Ovary (tissue), 9 donors: ENCODE measurements around the gene FARS2. TPM values are rescaled to one million over a fixed set of nuclear protein-coding genes. Genes with fewer than 3 reads are reported as not detected.

Experiments used
- DNase-seq, 5 donors: peaks; one replicate each; pipeline ENCODE4 v3.0.0-alpha.2; 2019 to 2020
- H3K27ac ChIP-seq, 2 donors: fragments of 200-600 bp; one replicate each; pipeline versions ENCODE4 v1.5.1 to v1.8.0; 2019 to 2022
- H3K27me3 ChIP-seq: fragments of 200-600 bp; one replicate; pipeline ENCODE4 v1.8.0; 2022
- H3K36me3 ChIP-seq: fragments of 200-600 bp; sonication (generic); one replicate; pipeline ENCODE4 v1.5.1; 2019
- H3K4me1 ChIP-seq: one replicate; pipeline ENCODE4 v1.8.1; 2013; ENCODE audit warnings: mild to moderate bottlenecking, moderate library complexity; ENCODE audit not compliant: insufficient read depth
- H3K4me3 ChIP-seq: fragments of 200-600 bp; sonication (generic); one replicate; pipeline ENCODE4 v1.5.1; 2017
- H3K9me3 ChIP-seq, 2 donors: fragments of 200-600 bp in 1 of 2; sonication (generic) in 1 of 2; one replicate each; pipeline versions ENCODE4 v1.5.1 to v1.8.1; 2013 to 2019; ENCODE audit warnings: mild to moderate bottlenecking in 1 of 2, moderate library complexity in 1 of 2
- CTCF ChIP-seq, 3 donors: fragments of 450-650 bp in 2 of 3; fragments of 200-600 bp in 1 of 3; IDR thresholded peaks; one replicate each; pipeline versions ENCODE4 v1.5.1 to v1.8.0; 2016 to 2022; ENCODE audit warnings: antibody characterized with exemption in 3 of 3, mild to moderate bottlenecking in 1 of 3
- EP300 ChIP-seq: sonication (generic); formaldehyde crosslinking; IDR thresholded peaks from one replicate; pipeline ENCODE4 v1.6.1; 2017; ENCODE audit warnings: antibody characterized with exemption
- POLR2A ChIP-seq: fragments of 450-650 bp; IDR thresholded peaks from one replicate; pipeline ENCODE4 v1.6.1; 2017; ENCODE audit warnings: antibody characterized with exemption, mild to moderate bottlenecking, moderate library complexity
- WGBS, 3 donors: extraction: QIAGEN DNeasy Blood & Tissue Kit in 1 of 3; methylation state at CpG; one replicate each; pipeline versions ENCODE4 v1.1.5 to v1.1.7; 2013 to 2017; 5-methylcytosine and 5-hydroxymethylcytosine counted together
- intact Hi-C, 4 donors: fragments of 100-400 bp; cut with DNase I; formaldehyde crosslinking; loops; one replicate each; pipeline versions ENCODE4 v1.11.0 to v1.15.1; 2022 to 2023
- polyA plus RNA-seq, 2 donors: library from polyadenylated mRNA; stranded (reverse); fragments of 200-250 nt in 1 of 2; fragments of 350-450 nt in 1 of 2; fragmentation: Illumina TruSeq in 1 of 2; extraction: RNeasy Lipid Tissue Mini Kit (QIAGEN cat#74804) in 1 of 2; gene quantifications; one replicate each; pipeline ENCODE4 v1.2.3, GENCODE V29; 2013 to 2014
- total RNA-seq, 7 donors: library from RNA; depleted of rRNA in 2 of 7; stranded (reverse); fragments of >200 nt in 2 of 7; fragmentation: NEBNext Ultra II Directional in 3 of 7; extraction: Animal tissue kit (Norgen Biotek cat#: 25700) in 3 of 7; gene quantifications; one replicate each; pipeline versions ENCODE4 v1.1.0 to v1.2.4, GENCODE V29; 2016 to 2023
- donor health status: DM: no; HTN: no; CAD: no; lungs with moderate emphysema.
- donor health status: DM: no; HTN: no; CAD: no.
- donor health status: Bipolar disorder and iron deficiency.
- donor health status: DM: yes; HTN: yes; CAD: no.
- donor health status: DM: no; HTN: no; CAD: no.
- donor health status: DM: yes; HTN: yes; CAD: no.

The FARS2 gene
- total and polyA plus RNA-seq, 9 donors, result 9.2 to 17.5 (median 11.0) TPM

- Histone ChIP-seq H3K36me3 (no peaks in the 10 kb centered on the region), H3K27ac (no peak overlapping the region)
- WGBS, 3 donors, result 87 to 95% (median 90%) methylated on average over 3 of the region's 3 CpGs
Measured at GRCh38 chr6:5277589-5277988, 16.3 kb downstream of the FARS2 start.

DNA sequence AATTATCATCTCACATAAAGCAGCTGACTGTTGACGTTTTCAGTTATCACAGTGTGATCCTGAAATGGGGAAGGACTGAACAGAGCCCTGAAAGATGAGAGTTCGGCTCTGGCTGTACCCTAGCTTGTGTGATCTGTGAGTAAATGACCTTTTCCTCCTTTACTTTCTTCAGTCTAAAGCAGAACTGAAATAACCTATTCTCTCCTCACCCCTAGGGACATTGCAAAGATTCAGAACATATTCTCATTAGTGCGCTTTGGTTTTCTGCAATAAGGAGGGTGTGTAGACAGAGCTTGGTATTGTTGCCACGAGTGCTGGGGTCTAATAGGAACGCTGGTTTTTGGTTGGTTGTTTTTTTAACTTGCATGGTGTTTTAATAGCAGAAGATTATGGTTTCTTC is 16.7 kb downstream of the FARS2 start:
- Histone ChIP-seq H3K9me3 (no peaks in the 10 kb centered on the region), H3K27me3 (no peaks in the 10 kb centered on the region), H3K27ac (no peak overlapping the region), H3K4me1 (no peaks in the 10 kb centered on the region), H3K4me3 (no peak overlapping the region), H3K36me3 (no peaks in the 10 kb centered on the region)
- TF ChIP-seq POLR2A (no peak), EP300 (no peak), CTCF (IDR thresholded peaks at IDR 0.05) (no peak)
- DNase-seq, result no peak
- 87 to 91% (median 88%) methylated on average over 5 of the region's 5 CpGs for WGBS, 3 donors
- intact Hi-C loops, result no loop called here

More at GRCh38 chr6:5277589-5277988, 16.3 kb downstream of the FARS2 start:
- TF ChIP-seq EP300, result no peak
- TF ChIP-seq POLR2A, result no peak
- no peak for TF ChIP-seq CTCF (IDR thresholded peaks at IDR 0.05)
- H3K4me1 ChIP-seq, result no peaks in the 10 kb centered on the region
- H3K4me3 ChIP-seq, result no peak overlapping the region
- H3K9me3 ChIP-seq, result no peaks in the 10 kb centered on the region
- intact Hi-C loops, result no loop called here
- H3K27me3 ChIP-seq, result no peaks in the 10 kb centered on the region
- DNase-seq, result no peak

DNA sequence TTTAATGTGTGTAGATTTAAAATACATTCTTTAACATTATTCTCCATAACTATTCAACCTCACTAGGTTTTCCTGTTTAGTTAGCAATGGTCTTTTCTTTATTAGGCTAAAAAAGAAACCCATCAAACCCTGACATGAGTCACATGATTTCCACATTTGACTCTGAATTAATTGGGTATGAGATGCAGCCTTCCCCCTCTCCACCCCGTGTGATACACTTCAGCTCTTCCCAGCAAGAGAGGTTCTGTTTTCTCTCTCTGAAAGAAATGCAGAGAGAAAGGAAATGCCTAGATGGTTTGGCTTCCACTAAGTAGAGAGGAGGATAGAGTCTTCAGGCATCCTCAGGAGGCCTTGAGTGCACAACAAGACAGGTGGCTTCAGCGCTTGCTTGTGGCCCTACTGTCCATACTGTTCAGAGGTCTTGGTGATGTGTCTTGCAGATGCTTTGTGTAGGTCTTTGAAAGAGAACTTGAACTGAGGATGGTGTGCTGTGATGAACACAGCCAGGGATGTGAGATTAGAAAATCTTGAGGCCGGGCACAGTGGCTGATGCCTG is 17.3 kb downstream of the FARS2 start:
- TF ChIP-seq EP300 (no peak), POLR2A (no peak), CTCF (IDR thresholded peaks at IDR 0.05) (no peak)
- Histone ChIP-seq H3K4me1 (no peaks in the 10 kb centered on the region), H3K9me3 (no peaks in the 10 kb centered on the region), H3K36me3 (no peaks in the 10 kb centered on the region), H3K27me3 (no peaks in the 10 kb centered on the region), H3K4me3 (no peak overlapping the region), H3K27ac (no peak overlapping the region)
- DNase-seq, result no peak
- intact Hi-C loops, result no loop called here
- 86 to 95% (median 94%) methylated on average over 3 of the region's 3 CpGs for WGBS, 3 donors

DNA sequence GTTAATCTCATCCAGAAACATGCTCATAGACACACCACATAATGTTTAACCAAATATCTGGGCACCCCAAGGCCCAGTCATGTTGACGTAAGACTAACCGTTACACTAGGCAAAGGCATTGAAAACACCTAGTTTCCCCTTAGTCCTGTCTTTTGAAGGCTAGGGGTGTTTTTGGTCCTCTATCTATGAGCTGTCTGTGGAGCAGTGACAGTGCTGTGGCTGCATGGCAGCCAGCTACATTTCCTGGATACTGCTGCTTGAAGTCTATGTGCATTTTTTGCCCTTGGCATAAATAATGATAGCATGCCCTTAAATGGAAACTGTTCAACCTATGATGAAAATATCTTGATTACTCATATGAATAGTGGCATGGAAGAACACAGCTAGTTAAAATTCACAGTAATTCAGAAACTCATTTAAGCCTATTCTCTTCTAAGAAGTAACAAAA is 18.6 kb downstream of the FARS2 start:
- Histone ChIP-seq H3K9me3 (no peaks in the 10 kb centered on the region), H3K4me3 (no peak overlapping the region), H3K27me3 (no peaks in the 10 kb centered on the region), H3K36me3 (no peaks in the 10 kb centered on the region), H3K4me1 (no peaks in the 10 kb centered on the region), H3K27ac (no peak overlapping the region)
- TF ChIP-seq CTCF (IDR thresholded peaks at IDR 0.05), result no peak
- TF ChIP-seq EP300, result no peak
- TF ChIP-seq POLR2A, result no peak
- DNase-seq, result no peak
- intact Hi-C loops, result no loop called here
- WGBS, 3 donors, result 98 to 100% (median 100%) methylated on average over 2 of the region's 2 CpGs
